GM12801 (cell line): Measurements from ENCODE around the gene PRSS50.

ENCODE experiments used
- CTCF ChIP-seq: IDR thresholded peaks from one replicate; pipeline ENCODE4 v1.5.1; 2011; ENCODE audit warnings: control low read depth; ENCODE audit not compliant: insufficient read length; ENCODE audit errors: extremely low read depth

The PRSS50 gene

GRCh38 chr3:46695962-46696894, 21.4 kb downstream of the PRSS50 start:
- TF ChIP-seq CTCF, result no peak

- TF ChIP-seq CTCF, result no peak
These were observed 22.3 kb downstream of the PRSS50 start for GRCh38 chr3:46695177-46695961.

- TF ChIP-seq CTCF, result no peak
These were observed 23.1 kb downstream of the PRSS50 start for GRCh38 chr3:46694520-46694919.

- no peak for TF ChIP-seq CTCF
These were observed 23.8 kb downstream of the PRSS50 start for GRCh38 chr3:46693892-46694226.

GRCh38 chr3:46693038-46693891, 24.4 kb downstream of the PRSS50 start, which contains the start of gene ALS2CL:
Gene ALS2CL (minus strand): TSS chr3:46693679. CDS start chr3:46689440, 4,239 bp downstream.
- no peak for TF ChIP-seq CTCF

GRCh38 chr3:46692566-46692990, 25.1 kb downstream of the PRSS50 start:
- no peak for TF ChIP-seq CTCF
